Spleen (tissue), 7 donors: ENCODE measurements around the gene SLC4A2.
A peak's percentile ranks its signal among the peaks of the same experiment; 100 is the strongest.

Source experiments
- CTCF ChIP-seq, 11 experiments: fragments of 200-600 bp in 7 of 11; fragments of 450-650 bp in 4 of 11; sonication (generic) in 4 of 11; IDR thresholded peaks in 8 of 11; conservative IDR thresholded peaks in 3 of 11; 1 replicate in 7 of 11; 2 replicates in 4 of 11; pipeline versions ENCODE4 v1.4.0 to v1.8.0; 2016 to 2021; ENCODE audit warnings: antibody characterized with exemption in 11 of 11, inconsistent platforms in 4 of 11, mild to moderate bottlenecking in 1 of 11
- POLR2AphosphoS5 ChIP-seq, 3 donors: sonication (generic); formaldehyde crosslinking; IDR thresholded peaks; one replicate each; pipeline ENCODE4 v1.5.1; 2017; ENCODE audit warnings: antibody characterized with exemption in 3 of 3
- donor health status: DM: no; HTN: no; CAD: no; lungs with moderate emphysema.
- donor health status: DM: no; HTN: no; CAD: no.
- donor health status: DM: no; HTN: no; CAD: no.

- TF ChIP-seq CTCF (IDR thresholded peaks at IDR 0.05 in 8 of 11, conservative IDR thresholded peaks at IDR 0.05 in 3 of 11) (peak in 3 of 11 experiments; percentile 5 to 32 (median 17)), POLR2AphosphoS5 (IDR thresholded peaks at IDR 0.05) (peak; percentile 74 to 88 (median 82))
Measured at GRCh38 chr7:151083071-151083823, 23.9 kb downstream of the SLC4A2 start, which contains the start of gene TMUB1.
